H9 (cell line): ENCODE measurements around the gene CASP8. TPM values are rescaled to one million over a fixed set of nuclear protein-coding genes. Genes with fewer than 3 reads are reported as not detected.

Experiments used
- DNase-seq: peaks from one replicate; pipeline ENCODE4 v3.0.0-alpha.2; 2017
- H2AFZ ChIP-seq: one replicate; pipeline ENCODE4 v1.6.1; 2013; ENCODE audit warnings: mild to moderate bottlenecking, low read length, control low read depth, moderate library complexity
- H2AK5ac ChIP-seq: 2 replicates; pipeline ENCODE4 v1.6.1; 2013; ENCODE audit warnings: low read length, control low read depth, mixed read lengths; ENCODE audit not compliant: insufficient read length
- H2BK120ac ChIP-seq: one replicate; pipeline ENCODE4 v1.6.1; 2013; ENCODE audit warnings: low read depth, mild to moderate bottlenecking, low read length, control low read depth, inconsistent platforms; ENCODE audit not compliant: poor library complexity, severe bottlenecking
- H2BK12ac ChIP-seq: 2 replicates; pipeline ENCODE4 v1.6.1; 2013; ENCODE audit warnings: low read length, control low read depth, mixed read lengths, low read depth; ENCODE audit not compliant: insufficient read length
- H2BK15ac ChIP-seq: 2 replicates; pipeline ENCODE4 v1.6.1; 2013; ENCODE audit warnings: low read depth, low read length, control low read depth
- H2BK20ac ChIP-seq: one replicate; pipeline ENCODE4 v1.6.1; 2013; ENCODE audit warnings: low read depth, mild to moderate bottlenecking, low read length, control low read depth, inconsistent platforms; ENCODE audit not compliant: poor library complexity, severe bottlenecking
- H2BK5ac ChIP-seq: 2 replicates; pipeline ENCODE4 v1.6.1; 2013; ENCODE audit warnings: low read length, control low read depth, mixed read lengths; ENCODE audit not compliant: insufficient read length
- H3K14ac ChIP-seq: 2 replicates; pipeline ENCODE4 v1.6.1; 2013; ENCODE audit warnings: low read length, control low read depth; ENCODE audit not compliant: insufficient read depth
- H3K18ac ChIP-seq: 2 replicates; pipeline ENCODE4 v1.6.1; 2013; ENCODE audit warnings: low read depth, mild to moderate bottlenecking, mixed read lengths, low read length, control low read depth; ENCODE audit not compliant: insufficient read length
- H3K23ac ChIP-seq: 2 replicates; pipeline ENCODE4 v1.6.1; 2013; ENCODE audit warnings: low read length, control low read depth, mixed read lengths, low read depth; ENCODE audit not compliant: insufficient read length
- H3K23me2 ChIP-seq: 2 replicates; pipeline ENCODE4 v1.6.1; 2013; ENCODE audit warnings: low read depth, mild to moderate bottlenecking, mixed read lengths, low read length, control low read depth; ENCODE audit not compliant: insufficient read length, poor library complexity, severe bottlenecking
- H3K27ac ChIP-seq: 2 replicates; pipeline ENCODE4 v1.5.1; 2013; ENCODE audit warnings: low read length, control low read depth, mixed read lengths, low read depth; ENCODE audit not compliant: insufficient read length
- H3K27me3 ChIP-seq: 2 replicates; pipeline ENCODE4 v1.6.1; 2013; ENCODE audit warnings: low read length, control low read depth, inconsistent platforms; ENCODE audit not compliant: insufficient read depth
- H3K4ac ChIP-seq: 2 replicates; pipeline ENCODE4 v1.6.1; 2013; ENCODE audit warnings: low read depth, mild to moderate bottlenecking, control low read depth, inconsistent platforms, low read length, moderate library complexity
- H3K4me1 ChIP-seq: 2 replicates; pipeline ENCODE4 v1.6.1; 2013; ENCODE audit warnings: low read length, control low read depth, inconsistent platforms; ENCODE audit not compliant: insufficient read depth
- H3K4me2 ChIP-seq: 2 replicates; pipeline ENCODE4 v1.6.1; 2013; ENCODE audit warnings: low read length, control low read depth, mixed read lengths; ENCODE audit not compliant: insufficient read length, insufficient read depth
- H3K56ac ChIP-seq: 2 replicates; pipeline ENCODE4 v1.6.1; 2013; ENCODE audit warnings: low read depth, mild to moderate bottlenecking, mixed read lengths, low read length, control low read depth; ENCODE audit not compliant: insufficient read length
- H3K79me1 ChIP-seq: 2 replicates; pipeline ENCODE4 v1.6.1; 2013; ENCODE audit warnings: low read depth, mild to moderate bottlenecking, moderate library complexity, low read length, control low read depth, inconsistent platforms; ENCODE audit not compliant: insufficient read depth, poor library complexity, severe bottlenecking
- H3K79me2 ChIP-seq: 2 replicates; pipeline ENCODE4 v1.6.1; 2013; ENCODE audit warnings: low read length, control low read depth, inconsistent platforms; ENCODE audit not compliant: insufficient read depth
- H3K9ac ChIP-seq: 2 replicates; pipeline ENCODE4 v1.6.1; 2013; ENCODE audit warnings: low read length, control low read depth, mixed read lengths; ENCODE audit not compliant: insufficient read length; ENCODE audit errors: extremely low read depth
- H3K9me3 ChIP-seq: one replicate; pipeline ENCODE4 v1.6.1; 2013; ENCODE audit warnings: low read depth, low read length, inconsistent platforms; ENCODE audit not compliant: control insufficient read depth
- H3T11ph ChIP-seq: one replicate; pipeline ENCODE4 v1.6.1; 2013; ENCODE audit warnings: mild to moderate bottlenecking, low read length, control low read depth, inconsistent platforms
- H4K20me1 ChIP-seq: one replicate; pipeline ENCODE4 v1.6.1; 2013; ENCODE audit not compliant: control insufficient read depth, insufficient read length, insufficient read depth
- H4K5ac ChIP-seq: 2 replicates; pipeline ENCODE4 v1.6.1; 2013; ENCODE audit warnings: low read depth, mild to moderate bottlenecking, mixed read lengths, low read length, control low read depth; ENCODE audit not compliant: insufficient read length
- H4K8ac ChIP-seq: replicated peaks from 2 replicates; pipeline ENCODE4 v1.6.1; 2013; ENCODE audit warnings: low read length, control low read depth, mixed read lengths, low read depth; ENCODE audit not compliant: insufficient read length
- H4K91ac ChIP-seq: 2 replicates; pipeline ENCODE4 v1.6.1; 2013; ENCODE audit warnings: low read depth, mild to moderate bottlenecking, moderate library complexity, mixed read lengths, low read length, control low read depth; ENCODE audit not compliant: insufficient read length
- H3K27ac Mint-ChIP-seq, 3 experiments: 2 replicates in 2 of 3; 3 replicates in 1 of 3; pipeline ENCODE4 v1.8.0; 2020 to 2021; ENCODE audit warnings: mixed read lengths in 3 of 3, mild to moderate bottlenecking in 1 of 3, moderate library complexity in 1 of 3
- H3K27me3 Mint-ChIP-seq: 2 replicates; pipeline ENCODE4 v1.8.0; 2021; ENCODE audit warnings: low read depth, mild to moderate bottlenecking, moderate library complexity, mixed read lengths
- H3K36me3 Mint-ChIP-seq, 3 experiments: 2 replicates in 2 of 3; 3 replicates in 1 of 3; pipeline ENCODE4 v1.8.0; 2020 to 2021; ENCODE audit warnings: low read depth in 3 of 3, mixed read lengths in 3 of 3; ENCODE audit not compliant: insufficient read depth in 1 of 3
- H3K4me1 Mint-ChIP-seq, 2 experiments: 2 replicates each; pipeline ENCODE4 v1.8.0; 2020; ENCODE audit warnings: mixed read lengths in 2 of 2
- H3K4me3 Mint-ChIP-seq, 2 experiments: 2 replicates in 1 of 2; 3 replicates in 1 of 2; pipeline ENCODE4 v1.8.0; 2020 to 2021; ENCODE audit warnings: mild to moderate bottlenecking in 2 of 2, mixed read lengths in 2 of 2, moderate library complexity in 1 of 2
- H3K9me3 Mint-ChIP-seq, 2 experiments: 2 replicates in 1 of 2; 3 replicates in 1 of 2; pipeline ENCODE4 v1.8.0; 2020; ENCODE audit warnings: mild to moderate bottlenecking in 2 of 2, mixed read lengths in 2 of 2, moderate library complexity in 1 of 2
- CTCF ChIP-seq: fragments of 200-600 bp; sonication (generic); conservative IDR thresholded peaks from 3 replicates; pipeline ENCODE4 v1.8.0; 2021; ENCODE audit warnings: antibody characterized with exemption, mild to moderate bottlenecking
- WGBS: extraction: QIAGEN DNeasy Blood & Tissue Kit; methylation state at CpG from one replicate; pipeline ENCODE4 v1.1.7; 2013; ENCODE audit warnings: missing lambda C conversion rate, low lambda C conversion rate, mixed read lengths; ENCODE audit not compliant: insufficient read length; ENCODE audit errors: extremely low coverage; 5-methylcytosine and 5-hydroxymethylcytosine counted together
- total RNA-seq: library from RNA; stranded (reverse); gene quantifications from 2 replicates; pipeline ENCODE4 v1.2.1, GENCODE V29; 2021

The CASP8 gene
- total RNA-seq, 1 experiment from 2014 or later, result 10.0 TPM

GRCh38 chr2:201216918-201217317, 43.4 kb upstream of the CASP8 start:
- H2AK5ac ChIP-seq, result no peak overlapping the region
- peaks cover 0 to 15% (median 0%) of the 10 kb centered on the region in 3 experiments; a peak in 2 of 7 replicates for H3K36me3 Mint-ChIP-seq

More at GRCh38 chr2:201216918-201217317, 43.4 kb upstream of the CASP8 start:
- no peaks in the 10 kb centered on the region for H3K27me3 Mint-ChIP-seq
- H2BK120ac ChIP-seq, result no peak overlapping the region
- H4K20me1 ChIP-seq, result no peaks in the 10 kb centered on the region
- no peak overlapping the region for H3K56ac ChIP-seq
- no peaks in the 10 kb centered on the region for H3K23me2 ChIP-seq
- H3K79me2 ChIP-seq, result no peaks in the 10 kb centered on the region
- no peaks in the 10 kb centered on the region for H3K27me3 ChIP-seq
- no peak overlapping the region for H3K4me2 ChIP-seq
- no peak overlapping the region for H3K18ac ChIP-seq
- no peak overlapping the region for H2AFZ ChIP-seq
- H2BK20ac ChIP-seq, result no peak overlapping the region
- no CpG with 5 or more reads among the region's 1 CpG for WGBS
- no peak overlapping the region for H4K8ac ChIP-seq
- no peak overlapping the region for H3K27ac ChIP-seq
- no peak overlapping the region for H3K9ac ChIP-seq
- H3K27ac Mint-ChIP-seq, result no peak overlapping the region
- no peak overlapping the region for H3K4ac ChIP-seq
- H3K4me1 ChIP-seq, result peaks cover 6% of the 10 kb centered on the region; the same call in 1 of the 2 replicates
- no peak overlapping the region for H2BK5ac ChIP-seq
- peaks cover 0 to 13% of the 10 kb centered on the region in 2 experiments; a peak in 2 of 5 replicates for H3K9me3 Mint-ChIP-seq
- H4K5ac ChIP-seq, result no peak overlapping the region
- no peak overlapping the region for H3T11ph ChIP-seq
- DNase-seq, result no peak
- H3K4me1 Mint-ChIP-seq, result peaks cover 27 to 29% of the 10 kb centered on the region in 2 experiments
- H2BK15ac ChIP-seq, result no peak overlapping the region
- no peak overlapping the region for H2BK12ac ChIP-seq
- no peak overlapping the region for H3K14ac ChIP-seq
- no peak overlapping the region for H3K23ac ChIP-seq
- no peak for TF ChIP-seq CTCF
- H4K91ac ChIP-seq, result no peak overlapping the region
- no peaks in the 10 kb centered on the region for H3K79me1 ChIP-seq
- H3K9me3 ChIP-seq, result no peaks in the 10 kb centered on the region
- H3K4me3 Mint-ChIP-seq, result no peak overlapping the region
